Smooth muscle cell (in vitro differentiated cells): ENCODE measurements around the gene PRR19. TPM values are rescaled to one million over a fixed set of nuclear protein-coding genes. Genes with fewer than 3 reads are reported as not detected.

ENCODE experiments used
- DNase-seq: peaks from one replicate; lab custom pipeline; 2025; ENCODE audit not compliant: unreplicated experiment; lab: John Stamatoyannopoulos, UW
- H2AFZ ChIP-seq: fragments of 200-600 bp; sonication (generic); 2 replicates; pipeline ENCODE4 v1.6.0; 2016; ENCODE audit warnings: antibody characterized with exemption, low read depth, mild to moderate bottlenecking
- H3F3A ChIP-seq: fragments of 200-600 bp; sonication (generic); 2 replicates; pipeline ENCODE4 v1.6.0; 2017; ENCODE audit warnings: antibody characterized with exemption, low read depth
- H3K27ac ChIP-seq: fragments of 200-600 bp; sonication (generic); 2 replicates; pipeline ENCODE4 v1.5.1; 2016; ENCODE audit warnings: low read depth, mild to moderate bottlenecking
- H3K27me3 ChIP-seq: fragments of 200-600 bp; sonication (generic); 2 replicates; pipeline ENCODE4 v1.6.1; 2016; ENCODE audit warnings: low read depth, mild to moderate bottlenecking
- H3K36me3 ChIP-seq: fragments of 200-600 bp; sonication (generic); 2 replicates; pipeline ENCODE4 v1.5.1; 2016; ENCODE audit warnings: low read depth
- H3K4me1 ChIP-seq: fragments of 200-600 bp; sonication (generic); 2 replicates; pipeline ENCODE4 v1.5.1; 2016; ENCODE audit warnings: low read depth
- H3K4me2 ChIP-seq: fragments of 200-600 bp; sonication (generic); 2 replicates; pipeline ENCODE4 v1.6.0; 2016; ENCODE audit warnings: mild to moderate bottlenecking
- H3K4me3 ChIP-seq: fragments of 200-600 bp; sonication (generic); 2 replicates; pipeline ENCODE4 v1.5.1; 2016; ENCODE audit warnings: mild to moderate bottlenecking
- H3K79me2 ChIP-seq: fragments of 200-600 bp; sonication (generic); 2 replicates; pipeline ENCODE4 v1.6.0; 2016; ENCODE audit warnings: low read depth, mild to moderate bottlenecking
- H3K9ac ChIP-seq: fragments of 200-600 bp; sonication (generic); 2 replicates; pipeline ENCODE4 v1.6.0; 2016; ENCODE audit warnings: low read depth
- H3K9me3 ChIP-seq: fragments of 200-600 bp; sonication (generic); replicated peaks from 2 replicates; pipeline ENCODE4 v1.5.1; 2016; ENCODE audit warnings: low read depth
- H4K20me1 ChIP-seq: fragments of 200-600 bp; sonication (generic); 2 replicates; pipeline ENCODE4 v1.6.0; 2016; ENCODE audit warnings: low read depth
- WGBS: methylation state at CpG from one replicate; pipeline ENCODE4 v1.1.7; 2016; ENCODE audit warnings: low lambda C conversion rate; 5-methylcytosine and 5-hydroxymethylcytosine counted together
- polyA plus RNA-seq: library from polyadenylated mRNA; unstranded; fragments of >200 nt; fragmentation: Nextera tagmentation; extraction: Ambion mirVana; gene quantifications from 2 replicates; pipeline ENCODE4 v1.2.1, GENCODE V29; 2016
- total RNA-seq: library from RNA; depleted of rRNA; stranded (reverse); fragments of >200 nt; gene quantifications from 2 replicates; pipeline ENCODE4 v1.2.3, GENCODE V29; 2014
- TF ChIP-seq, protein P1 (sequence below): fragments of 200-600 bp; sonication (generic); IDR thresholded peaks from 2 replicates; pipeline ENCODE4 v1.5.1; 2017; ENCODE audit warnings: borderline replicate concordance, mild to moderate bottlenecking, antibody characterized with exemption; ENCODE audit not compliant: insufficient read depth, poor library complexity, severe bottlenecking

PRR19 gene
- total and polyA plus RNA-seq, 2 experiments from 2014 or later, result 0.45 to 0.73 TPM

DNA sequence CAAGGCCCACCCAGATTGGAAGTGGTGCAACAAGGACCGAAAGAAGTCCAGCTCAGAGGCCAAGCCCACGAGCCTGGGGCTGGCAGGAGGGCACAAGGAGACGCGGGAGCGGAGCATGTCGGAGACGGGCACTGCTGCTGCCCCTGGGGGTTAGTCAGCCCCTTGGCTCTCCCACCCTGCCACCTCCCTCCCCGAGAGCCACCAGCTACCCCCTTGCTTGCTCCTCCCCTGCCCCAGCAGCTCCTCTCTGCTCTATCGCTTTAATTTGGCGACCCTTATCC lies 14.2 kb upstream of the PRR19 start:
- Histone ChIP-seq H3K27ac (no peak overlapping the region), H3F3A (peaks cover 5% of the 10 kb centered on the region), H3K4me3 (no peak overlapping the region), H3K9me3 (no peaks in the 10 kb centered on the region), H3K4me1 (peaks cover 11% of the 10 kb centered on the region), H4K20me1 (peaks cover 57% of the 10 kb centered on the region), H3K9ac (no peak overlapping the region), H3K27me3 (no peaks in the 10 kb centered on the region), H3K4me2 (no peak overlapping the region), H2AFZ (no peak overlapping the region), H3K36me3 (no peaks in the 10 kb centered on the region), H3K79me2 (peaks cover 12% of the 10 kb centered on the region)
- 94% methylated on average over 10 of the region's 10 CpGs for WGBS
- TF ChIP-seq, protein P1, sequence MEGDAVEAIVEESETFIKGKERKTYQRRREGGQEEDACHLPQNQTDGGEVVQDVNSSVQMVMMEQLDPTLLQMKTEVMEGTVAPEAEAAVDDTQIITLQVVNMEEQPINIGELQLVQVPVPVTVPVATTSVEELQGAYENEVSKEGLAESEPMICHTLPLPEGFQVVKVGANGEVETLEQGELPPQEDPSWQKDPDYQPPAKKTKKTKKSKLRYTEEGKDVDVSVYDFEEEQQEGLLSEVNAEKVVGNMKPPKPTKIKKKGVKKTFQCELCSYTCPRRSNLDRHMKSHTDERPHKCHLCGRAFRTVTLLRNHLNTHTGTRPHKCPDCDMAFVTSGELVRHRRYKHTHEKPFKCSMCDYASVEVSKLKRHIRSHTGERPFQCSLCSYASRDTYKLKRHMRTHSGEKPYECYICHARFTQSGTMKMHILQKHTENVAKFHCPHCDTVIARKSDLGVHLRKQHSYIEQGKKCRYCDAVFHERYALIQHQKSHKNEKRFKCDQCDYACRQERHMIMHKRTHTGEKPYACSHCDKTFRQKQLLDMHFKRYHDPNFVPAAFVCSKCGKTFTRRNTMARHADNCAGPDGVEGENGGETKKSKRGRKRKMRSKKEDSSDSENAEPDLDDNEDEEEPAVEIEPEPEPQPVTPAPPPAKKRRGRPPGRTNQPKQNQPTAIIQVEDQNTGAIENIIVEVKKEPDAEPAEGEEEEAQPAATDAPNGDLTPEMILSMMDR, result no peak
- no peak for DNase-seq

DNA sequence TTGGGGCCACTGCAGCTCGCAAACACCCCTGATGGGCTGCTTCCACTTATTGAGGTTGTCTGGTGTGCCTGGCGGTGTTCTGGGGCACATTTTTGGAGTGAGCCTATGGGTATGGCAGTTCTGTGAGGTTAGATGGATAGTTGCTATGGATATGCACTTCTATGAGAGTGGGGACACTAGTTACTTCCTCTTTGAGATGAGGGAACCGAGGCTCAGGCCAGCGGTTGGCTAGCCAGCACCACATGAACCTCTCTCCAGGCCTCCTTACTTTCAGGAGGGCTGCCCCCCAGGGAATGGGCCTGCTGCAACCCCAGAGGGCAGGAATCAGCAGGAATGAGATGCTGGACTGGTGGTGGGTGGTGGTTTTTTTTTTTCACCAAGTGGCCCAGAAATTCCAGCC lies 13.5 kb upstream of the PRR19 start:
- no peak overlapping the region for H2AFZ ChIP-seq
- WGBS, result 96% methylated on average over 4 of the region's 4 CpGs
- H3K4me1 ChIP-seq, result peaks cover 5% of the 10 kb centered on the region
- H3K9me3 ChIP-seq, result no peaks in the 10 kb centered on the region
- no peak overlapping the region for H3K4me2 ChIP-seq
- H3K36me3 ChIP-seq, result no peaks in the 10 kb centered on the region
- peaks cover 12% of the 10 kb centered on the region for H3K79me2 ChIP-seq
- no peak for DNase-seq
- no peak overlapping the region for H3K27ac ChIP-seq
- TF ChIP-seq, protein P1, result no peak
- H3F3A ChIP-seq, result no peaks in the 10 kb centered on the region
- no peak overlapping the region for H3K9ac ChIP-seq
- H3K27me3 ChIP-seq, result no peaks in the 10 kb centered on the region
- no peak overlapping the region for H3K4me3 ChIP-seq
- peaks cover 57% of the 10 kb centered on the region for H4K20me1 ChIP-seq

DNA sequence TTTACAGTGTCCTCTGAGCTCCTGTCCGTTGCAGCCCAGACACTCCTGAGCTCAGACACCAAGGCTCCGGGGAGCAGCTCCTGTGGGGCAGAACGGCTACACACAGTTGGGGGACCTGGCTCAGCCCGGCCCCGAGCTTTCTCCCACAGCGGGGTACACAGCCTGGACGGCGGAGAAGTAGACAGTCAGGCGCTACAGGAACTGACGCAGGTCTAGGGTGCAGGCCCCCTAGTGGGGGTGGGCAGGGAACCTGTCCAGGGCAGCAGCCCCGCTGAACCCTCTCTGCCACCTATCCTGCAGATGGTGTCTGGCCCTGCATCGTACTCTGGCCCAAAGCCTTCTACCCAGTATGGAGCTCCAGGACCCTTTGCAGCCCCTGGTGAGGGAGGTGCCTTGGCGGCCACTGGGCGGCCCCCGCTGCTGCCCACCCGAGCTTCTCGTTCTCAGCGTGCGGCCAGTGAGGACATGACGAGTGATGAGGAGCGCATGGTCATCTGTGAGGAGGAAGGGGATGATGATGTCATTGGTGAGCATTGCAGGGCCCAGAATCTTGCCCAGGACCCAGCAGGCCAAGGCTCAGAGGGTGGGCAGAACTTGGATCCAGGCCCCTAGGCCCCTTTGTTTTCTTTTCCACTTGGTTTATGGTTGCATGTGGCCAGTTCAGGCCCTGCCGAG lies 12.9 kb upstream of the PRR19 start:
- Histone ChIP-seq H3K9me3 (no peaks in the 10 kb centered on the region), H3K27ac (no peak overlapping the region), H3K4me1 (peaks cover 5% of the 10 kb centered on the region), H3K4me2 (no peak overlapping the region), H3K36me3 (no peaks in the 10 kb centered on the region), H3F3A (peaks cover 5% of the 10 kb centered on the region), H3K27me3 (no peaks in the 10 kb centered on the region), H3K79me2 (peaks cover 12% of the 10 kb centered on the region), H4K20me1 (peaks cover 57% of the 10 kb centered on the region), H2AFZ (no peak overlapping the region), H3K9ac (no peak overlapping the region), H3K4me3 (no peak overlapping the region)
- WGBS, result 97% methylated on average over 22 of the region's 22 CpGs
- TF ChIP-seq, protein P1, result no peak
- DNase-seq, result no peak

DNA sequence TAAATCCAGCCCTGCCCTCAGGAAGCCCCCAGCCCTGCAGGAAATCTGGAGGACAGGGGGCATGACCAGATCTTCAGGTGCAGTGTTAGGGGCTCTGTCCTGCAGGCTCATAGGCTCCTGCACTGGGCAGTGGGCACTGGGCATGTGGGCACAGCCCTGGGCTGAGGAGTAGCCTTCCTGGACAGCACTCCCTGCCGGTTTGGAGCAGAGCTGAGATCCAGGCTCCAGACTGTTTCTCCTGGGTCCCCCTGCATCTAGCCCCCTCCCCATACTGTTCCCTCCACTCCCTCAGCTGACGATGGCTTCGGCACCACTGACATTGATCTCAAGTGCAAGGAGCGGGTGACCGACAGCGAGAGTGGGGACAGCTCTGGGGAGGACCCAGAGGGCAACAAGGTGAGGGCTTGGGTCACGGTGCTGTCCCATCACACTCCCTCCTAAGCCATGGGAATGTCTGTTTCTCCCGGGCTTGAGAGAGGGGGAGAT lies 12.3 kb upstream of the PRR19 start:
- Histone ChIP-seq H3K9ac (no peak overlapping the region), H3K4me1 (peaks cover 5% of the 10 kb centered on the region), H3F3A (peaks cover 5% of the 10 kb centered on the region), H3K27ac (no peak overlapping the region), H3K79me2 (peaks cover 11% of the 10 kb centered on the region), H3K36me3 (no peaks in the 10 kb centered on the region), H3K4me2 (no peak overlapping the region), H3K27me3 (no peaks in the 10 kb centered on the region), H3K9me3 (no peaks in the 10 kb centered on the region), H3K4me3 (no peak overlapping the region), H4K20me1 (peaks cover 56% of the 10 kb centered on the region), H2AFZ (no peak overlapping the region)
- TF ChIP-seq, protein P1, result no peak
- no peak for DNase-seq
- WGBS, result 95% methylated on average over 8 of the region's 8 CpGs
